K562 (cell line): ENCODE data around the gene RREB1. TPM values are rescaled to one million over a fixed set of nuclear protein-coding genes. Genes with fewer than 3 reads are reported as not detected.
A peak's percentile ranks its signal among the peaks of the same experiment; 100 is the strongest.

ENCODE experiments used
- ATAC-seq: fragments of 200-7000 bp; cut with Tn5 transposase; 3 replicates; pipeline ENCODE4 v1.9.1; 2020; ENCODE audit warnings: moderate library complexity
- BruUV-seq: library from RNA; stranded (reverse); fragments of 400-500 nt; replicated peaks from 2 replicates; lab custom pipeline; 2021; lab: Mats Ljungman, UMichigan
- CTCF ChIA-PET: fragments of 300-600 bp; formaldehyde crosslinking; extraction: SDS; loops from one replicate; lab custom pipeline; 2021; ENCODE audit warnings: low intra/inter-chr PET ratio; lab: Yijun Ruan, JAX
- POLR2A ChIA-PET: fragments of 300-600, 350-650 bp; sonication (Branson Sonifier 250); formaldehyde crosslinking; extraction: SDS; loops from one replicate; lab custom pipeline; 2021; ENCODE audit warnings: antibody characterized with exemption, inconsistent platforms; lab: Yijun Ruan, JAX
- DNase-seq, 4 experiments: peaks; one replicate each; pipeline versions ENCODE4 v3.0.0 to v3.0.0-alpha.2; 2011 to 2018; ENCODE audit warnings: low spot score in 3 of 4, mixed read lengths in 3 of 4; ENCODE audit errors: extremely low read depth in 1 of 4
- FAIRE-seq: peaks from 2 replicates; lab custom pipeline; 2011; peaks lifted over from hg19 to GRCh38; lab: Jason Lieb, UNC
- H2AFZ ChIP-seq: 2 replicates; pipeline ENCODE4 v1.6.0; 2011; ENCODE audit warnings: low read depth, low read length, control low read depth, inconsistent platforms
- H3K27ac ChIP-seq: fragments of 200-600 bp; 3 replicates; pipeline ENCODE4 v1.8.0; 2011; ENCODE audit warnings: low read depth, mild to moderate bottlenecking, control low read depth, inconsistent platforms, low read length, moderate library complexity, mixed read lengths; ENCODE audit errors: extremely low read depth
- H3K27me3 ChIP-seq, 2 experiments: fragments of 300-600 bp in 1 of 2; 2 replicates in 1 of 2; 3 replicates in 1 of 2; pipeline versions ENCODE4 v1.6.0 to v1.8.0; 2011; ENCODE audit warnings: inconsistent platforms in 2 of 2, low read length in 2 of 2, mild to moderate bottlenecking in 1 of 2, mixed read lengths in 1 of 2, moderate library complexity in 1 of 2; ENCODE audit not compliant: control insufficient read depth in 2 of 2, insufficient read depth in 2 of 2
- H3K36me3 ChIP-seq: fragments of 300-600 bp; 3 replicates; pipeline ENCODE4 v1.8.0; 2011; ENCODE audit warnings: mild to moderate bottlenecking, low read length, inconsistent platforms; ENCODE audit not compliant: control insufficient read depth, insufficient read depth
- H3K4me1 ChIP-seq, 2 experiments: fragments of 200-600 bp in 1 of 2; replicated peaks in 1 of 2; 2 replicates in 1 of 2; 3 replicates in 1 of 2; pipeline versions ENCODE4 v1.5.1 to v1.8.0; 2011; ENCODE audit warnings: inconsistent platforms in 2 of 2, low read length in 2 of 2, mild to moderate bottlenecking in 1 of 2, mixed read lengths in 1 of 2, moderate library complexity in 1 of 2; ENCODE audit not compliant: control insufficient read depth in 2 of 2, insufficient read depth in 2 of 2
- H3K4me2 ChIP-seq: 2 replicates; pipeline ENCODE4 v1.6.1; 2011; ENCODE audit warnings: low read length, control low read depth, inconsistent platforms, mixed read lengths; ENCODE audit not compliant: insufficient read depth
- H3K4me3 ChIP-seq: fragments of 200-600 bp; sonication (generic), shearing (Covaris generic); 2 replicates; pipeline ENCODE4 v1.5.1; 2016; ENCODE audit warnings: control low read depth, inconsistent platforms
- H3K79me2 ChIP-seq: fragments of 200-600 bp; 3 replicates; pipeline ENCODE4 v1.8.0; 2011; ENCODE audit warnings: low read length, inconsistent platforms; ENCODE audit not compliant: control insufficient read depth, insufficient read depth
- H3K9ac ChIP-seq, 2 experiments: 2 replicates each; pipeline versions ENCODE4 v1.6.0 to v1.6.1; 2011; ENCODE audit warnings: low read depth in 2 of 2, low read length in 2 of 2, control low read depth in 1 of 2, inconsistent platforms in 1 of 2, mild to moderate bottlenecking in 1 of 2, mixed read lengths in 1 of 2; ENCODE audit not compliant: insufficient read depth in 1 of 2
- H3K9me1 ChIP-seq: one replicate; pipeline ENCODE4 v1.6.0; 2011; ENCODE audit warnings: inconsistent platforms, mild to moderate bottlenecking, low read length, moderate library complexity; ENCODE audit not compliant: control insufficient read depth, insufficient read depth
- H3K9me3 ChIP-seq: replicated peaks from 2 replicates; pipeline ENCODE4 v1.5.1; 2011; ENCODE audit warnings: low read depth, low read length, inconsistent platforms; ENCODE audit not compliant: control insufficient read depth, insufficient read depth
- H4K20me1 ChIP-seq: replicated peaks from 2 replicates; pipeline ENCODE4 v1.6.1; 2011; ENCODE audit warnings: low read length, inconsistent platforms, mixed read lengths; ENCODE audit not compliant: control insufficient read depth, insufficient read depth
- ASH1L ChIP-seq: fragments of 450-650 bp; IDR thresholded peaks from 2 replicates; pipeline ENCODE4 v1.6.1; 2018; ENCODE audit warnings: borderline replicate concordance, mild to moderate bottlenecking, low read depth; ENCODE audit not compliant: partially characterized antibody
- CHAMP1 ChIP-seq: fragments of 450-650 bp; IDR thresholded peaks from 2 replicates; pipeline ENCODE4 v1.6.1; 2016; ENCODE audit warnings: mild to moderate bottlenecking
- CTBP1 ChIP-seq: fragments of 450-650 bp; IDR thresholded peaks from 2 replicates; pipeline ENCODE4 v1.6.1; 2016; ENCODE audit warnings: borderline replicate concordance
- ETV6 ChIP-seq, 3 experiments: fragments of 150-350 bp in 1 of 3; sonication (generic) in 1 of 3; formaldehyde crosslinking in 1 of 3; IDR thresholded peaks; 2 replicates each; pipeline versions ENCODE4 v1.6.1 to v1.8.0; 2014 to 2022; ENCODE audit warnings: borderline replicate concordance in 2 of 3, low read depth in 2 of 3, antibody characterized with exemption in 1 of 3, low read length in 1 of 3, mild to moderate bottlenecking in 1 of 3, missing genetic modification reagents in 1 of 3
- GTF2B ChIP-seq: IDR thresholded peaks from 2 replicates; pipeline ENCODE4 v1.6.1; 2011; ENCODE audit not compliant: insufficient read length; ENCODE audit errors: extremely low read depth
- MAFG ChIP-seq: fragments of 450-650 bp; conservative IDR thresholded peaks from 2 replicates; pipeline ENCODE4 v1.6.1; 2016; ENCODE audit warnings: missing genetic modification characterization, missing compliant biosample characterization
- MCM7 ChIP-seq, 2 experiments: fragments of 450-650 bp; IDR thresholded peaks; 2 replicates each; pipeline ENCODE4 v1.6.1; 2016 to 2018
- POLR2H ChIP-seq: IDR thresholded peaks from 2 replicates; pipeline ENCODE4 v1.6.1; 2016; ENCODE audit warnings: missing genetic modification characterization, low read depth, mild to moderate bottlenecking, control low read depth, missing compliant biosample characterization, moderate library complexity
- RHOXF2B ChIP-seq: fragments of 250-450 bp; sonication (Bioruptor Pico); conservative IDR thresholded peaks from 2 replicates; pipeline ENCODE4 v1.5.1; 2021
- SIRT6 ChIP-seq: IDR thresholded peaks from one replicate; pipeline ENCODE4 v1.6.1; 2012; ENCODE audit warnings: low read depth, mild to moderate bottlenecking, control low read depth, inconsistent platforms, low read length, moderate library complexity
- SP2 ChIP-seq: IDR thresholded peaks from 2 replicates; pipeline ENCODE4 v1.6.1; 2011; ENCODE audit warnings: mild to moderate bottlenecking, low read depth, low read length, moderate library complexity; ENCODE audit not compliant: poor library complexity, severe bottlenecking; ENCODE audit errors: extremely low read depth
- SPI1 ChIP-seq: IDR thresholded peaks from 2 replicates; pipeline ENCODE4 v1.6.1; 2011; ENCODE audit warnings: low read depth, low read length, control low read depth, borderline replicate concordance
- SREBF2 ChIP-seq: sonication (generic); formaldehyde crosslinking; IDR thresholded peaks from 2 replicates; pipeline ENCODE4 v1.4.0; 2020; ENCODE audit warnings: mild to moderate bottlenecking, missing genetic modification reagents
- TEAD2 ChIP-seq: fragments of 450-650 bp; IDR thresholded peaks from 2 replicates; pipeline ENCODE4 v1.6.1; 2016; ENCODE audit warnings: missing genetic modification characterization, control low read depth, missing compliant biosample characterization
- THRAP3 ChIP-seq: fragments of 450-650 bp; IDR thresholded peaks from 2 replicates; pipeline ENCODE4 v1.6.1; 2016; ENCODE audit warnings: mild to moderate bottlenecking, inconsistent platforms, borderline replicate concordance
- ZNF431 ChIP-seq: sonication (generic); formaldehyde crosslinking; IDR thresholded peaks from 2 replicates; pipeline ENCODE4 v1.8.0; 2022; ENCODE audit warnings: mild to moderate bottlenecking, missing genetic modification reagents
- WGBS: fragments of 100-300 bp; shearing (Covaris generic); methylation state at CpG from one replicate; pipeline ENCODE4 v1.1.6; 2016; ENCODE audit warnings: low coverage, mixed read lengths; ENCODE audit not compliant: insufficient coverage; ENCODE audit errors: missing lambda C conversion rate; 5-methylcytosine and 5-hydroxymethylcytosine counted together
- in situ Hi-C: fragments of 300-500 bp; cut with MboI; formaldehyde crosslinking; loops from 4 replicates; pipeline ENCODE4 v1.15.0; 2018; ENCODE audit warnings: inconsistent platforms, mixed read lengths
- intact Hi-C: fragments of 100-400 bp; cut with micrococcal nuclease; formaldehyde crosslinking; loops from 2 replicates; pipeline ENCODE4 v1.14.2; 2022
- polyA plus RNA-seq, 8 experiments: library from polyadenylated mRNA; depleted of rRNA in 4 of 8; stranded (reverse) in 5 of 8; unstranded in 3 of 8; fragments of >200 nt; fragmentation: Nextera tagmentation in 2 of 8; fragmentation: Illumina TruSeq in 1 of 8; extraction: Ambion mirVana in 2 of 8; extraction: Trizol in 1 of 8; gene quantifications; 2 replicates each; pipeline versions ENCODE4 v1.2.1 to v1.2.3, GENCODE V29; 2011 to 2014; ENCODE audit warnings: inconsistent platforms in 1 of 8, missing spikeins in 1 of 8
- total RNA-seq, 7 experiments: library from RNA; depleted of rRNA in 6 of 7; stranded (reverse); fragments of >200 nt in 6 of 7; fragmentation: Illumina TruSeq in 2 of 7; extraction: Trizol in 2 of 7; gene quantifications; 2 replicates each; pipeline versions ENCODE4 v1.2.1 to v1.2.3, GENCODE V29; 2011 to 2021; ENCODE audit warnings: low replicate concordance in 1 of 7

Gene RREB1
- total and polyA plus RNA-seq, 9 of the 15 experiments (the other 6 are each of a cell fraction or from before 2014, with no cell fraction given) = 3.3 to 64.2 (median 19.3) TPM

- no peak for TF ChIP-seq MAFG (tag)
- TF ChIP-seq POLR2H (tag) = no peak
- TF ChIP-seq MCM7 (IDR thresholded peaks at IDR 0.05) = no peak
- no peak for TF ChIP-seq GTF2B
- no peak for TF ChIP-seq SP2
- TF ChIP-seq, all 486 proteins: peak for 0
Observed at GRCh38 chr6:7125290-7125689, 17.5 kb downstream of the RREB1 start (continued).

- peaks cover 96% of the 10 kb centered on the region for H3K79me2 ChIP-seq
- ATAC-seq (no peak), DNase-seq (no peak), FAIRE-seq (no peak)
- BruUV-seq = no TSS peak
- peaks cover 15 to 37% of the 10 kb centered on the region in 2 experiments; a peak in 4 of 5 replicates for H3K4me1 ChIP-seq
- peaks cover 4% of the 10 kb centered on the region; the same call in 1 of the 2 replicates for H4K20me1 ChIP-seq
- ChIA-PET CTCF (no interaction called here), POLR2A (interaction anchor here (0.8 to 2.9 kb wide), 3 partner anchors 15 to 21 kb away, joined by 3 to 23 read pairs (median 3); no protein-coding TSS in a partner anchor)
- H3K9me1 ChIP-seq = peaks cover 2% of the 10 kb centered on the region
- no peak overlapping the region for H3K4me2 ChIP-seq
- H3K27me3 ChIP-seq = no peaks in the 10 kb centered on the region
- H3K36me3 ChIP-seq = peaks cover 57% of the 10 kb centered on the region
- no peak overlapping the region for H3K27ac ChIP-seq
- no peak overlapping the region for H2AFZ ChIP-seq
- H3K9ac ChIP-seq = no peak overlapping the region
- 49% methylated on average over 4 of the region's 4 CpGs for WGBS
- H3K9me3 ChIP-seq = no peaks in the 10 kb centered on the region
- intact Hi-C loops = no loop called here
- no peak overlapping the region for H3K4me3 ChIP-seq
- in situ Hi-C loops = no loop called here
- TF ChIP-seq SIRT6 (no peak), THRAP3 (no peak), ETV6 (IDR thresholded peaks at IDR 0.05; ENCODE audit: borderline replicate concordance in 1 of 2, low read depth in 2 of 2, low read length in 1 of 2) (peak in 1 of 2 experiments; percentile 64; a peak in 2 of 4 replicates), ETV6 (CRISPR knock-in tag; IDR thresholded peaks at IDR 0.05; ENCODE audit: borderline replicate concordance) (no peak), SREBF2 (CRISPR knock-in tag) (no peak), ASH1L (no peak), TEAD2 (tag) (no peak), SPI1 (peak; percentile 89; the same call in 1 of the 2 replicates), RHOXF2B (no peak), CTBP1 (peak; percentile 32; the same call in 1 of the 2 replicates), CHAMP1 (no peak), ZNF431 (CRISPR knock-in tag) (no peak)
Observed at GRCh38 chr6:7126754-7127153, 19.0 kb downstream of the RREB1 start.
